Activated CD4-positive, alpha-beta T cell treated with anti-CD3 and anti-CD28 coated beads for 48 hours (primary cell): Measurements from ENCODE around the gene ZNF157.

Source experiments
- DNase-seq: peaks from one replicate; pipeline ENCODE4 v3.0.0-alpha.2; 2020

ZNF157 gene

GRCh38 chrX:47447607-47448006 lies 77.2 kb downstream of the ZNF157 start:
- no peak for DNase-seq

GRCh38 chrX:47448165-47448806 lies 77.9 kb downstream of the ZNF157 start:
- DNase-seq, result no peak

- DNase-seq, result no peak
These were observed 81.7 kb downstream of the ZNF157 start for GRCh38 chrX:47452112-47452511.

- DNase-seq, result no peak
These were observed 85.7 kb downstream of the ZNF157 start for GRCh38 chrX:47456080-47456479.

- no peak for DNase-seq
These were observed 88.2 kb downstream of the ZNF157 start for GRCh38 chrX:47458528-47458927.

- DNase-seq, result no peak
These were observed 90.2 kb downstream of the ZNF157 start for GRCh38 chrX:47460561-47460960.
